Uterus (tissue), 4 donors: Measurements from ENCODE around the gene SMAD4. TPM values are rescaled to one million over a fixed set of nuclear protein-coding genes. Genes with fewer than 3 reads are reported as not detected.

Experiments
- DNase-seq, 2 donors: peaks; one replicate each; pipeline ENCODE4 v3.0.0-alpha.2; 2019 to 2020
- H3K27ac ChIP-seq, 2 donors: fragments of 200-600 bp; sonication (generic); 1 replicate in 1 of 2; 2 replicates in 1 of 2; pipeline ENCODE4 v1.5.1; 2016 to 2018
- H3K27me3 ChIP-seq, 2 donors: fragments of 200-600 bp; sonication (generic); one replicate each; pipeline ENCODE4 v1.5.1; 2018 to 2019; ENCODE audit warnings: control low read depth in 1 of 2
- H3K36me3 ChIP-seq, 2 donors: fragments of 200-600 bp; sonication (generic); one replicate each; pipeline ENCODE4 v1.5.1; 2019; ENCODE audit warnings: control low read depth in 1 of 2
- H3K4me1 ChIP-seq, 2 donors: fragments of 200-600 bp; sonication (generic); one replicate each; pipeline ENCODE4 v1.5.1; 2018 to 2019; ENCODE audit warnings: control low read depth in 1 of 2
- H3K4me3 ChIP-seq, 2 donors: fragments of 200-600 bp; sonication (generic); 1 replicate in 1 of 2; 2 replicates in 1 of 2; pipeline ENCODE4 v1.5.1; 2018 to 2019; ENCODE audit warnings: mild to moderate bottlenecking in 1 of 2
- H3K9me3 ChIP-seq, 2 donors: fragments of 200-600 bp; sonication (generic); one replicate each; pipeline ENCODE4 v1.5.1; 2019; ENCODE audit warnings: control low read depth in 1 of 2
- POLR2A ChIP-seq, 2 donors: fragments of 450-650 bp; IDR thresholded peaks; one replicate each; pipeline ENCODE4 v1.6.1; 2016; ENCODE audit warnings: antibody characterized with exemption in 2 of 2, mild to moderate bottlenecking in 1 of 2, moderate library complexity in 1 of 2
- intact Hi-C: fragments of 100-400 bp; cut with DNase I; formaldehyde crosslinking; loops from one replicate; pipeline ENCODE4 v1.15.1; 2023; ENCODE audit warnings: low total_unique reads
- total RNA-seq, 4 donors: library from RNA; depleted of rRNA in 3 of 4; stranded (reverse); fragments of >200 nt in 3 of 4; gene quantifications; one replicate each; pipeline versions ENCODE4 v1.1.0 to v1.2.4, GENCODE V29; 2014 to 2023
- TF ChIP-seq, protein P1 (sequence below), 4 experiments: fragments of 200-600 bp in 2 of 4; fragments of 450-650 bp in 2 of 4; sonication (generic) in 2 of 4; IDR thresholded peaks; one replicate each; pipeline ENCODE4 v1.5.1; 2016 to 2019; ENCODE audit warnings: antibody characterized with exemption in 4 of 4, mild to moderate bottlenecking in 2 of 4, moderate library complexity in 1 of 4
- donor health status: DM: yes; HTN: yes; CAD: no.

Gene SMAD4
- total RNA-seq, result 100 to 1,000 TPM; 104 to 198 (median 141) TPM

DNA sequence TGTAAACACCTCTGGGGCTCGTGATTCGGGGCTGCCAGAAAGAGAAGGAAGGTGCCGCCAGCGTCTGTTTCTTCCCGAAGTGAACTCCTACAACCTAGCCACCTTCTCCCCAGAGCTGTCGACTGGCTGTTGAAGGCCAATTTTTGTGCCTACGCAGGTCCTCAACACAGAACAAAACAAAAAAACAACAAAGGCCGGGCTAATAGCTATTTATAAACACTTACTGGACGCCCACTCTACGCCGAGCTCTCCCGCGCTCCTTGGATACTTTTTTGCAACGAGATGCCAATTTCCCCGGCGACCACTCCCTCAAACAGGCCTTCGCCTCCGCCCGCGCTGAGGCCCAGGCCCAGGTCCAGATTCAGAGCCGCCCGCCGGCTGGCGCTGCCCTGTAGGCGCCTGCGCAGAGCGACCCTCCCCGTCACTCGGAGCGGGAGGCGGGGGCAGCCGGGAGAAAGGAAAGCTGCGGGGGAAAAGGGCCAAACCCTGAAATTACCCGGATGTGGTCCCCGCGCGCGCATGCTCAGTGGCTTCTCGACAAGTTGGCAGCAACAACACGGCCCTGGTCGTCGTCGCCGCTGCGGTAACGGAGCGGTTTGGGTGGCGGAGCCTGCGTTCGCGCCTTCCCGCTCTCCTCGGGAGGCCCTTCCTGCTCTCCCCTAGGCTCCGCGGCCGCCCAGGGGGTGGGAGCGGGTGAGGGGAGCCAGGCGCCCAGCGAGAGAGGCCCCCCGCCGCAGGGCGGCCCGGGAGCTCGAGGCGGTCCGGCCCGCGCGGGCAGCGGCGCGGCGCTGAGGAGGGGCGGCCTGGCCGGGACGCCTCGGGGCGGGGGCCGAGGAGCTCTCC, at the start of gene SMAD4:
TSS of gene SMAD4 (plus strand) at position 520 of the 843 bp plus-strand sequence. CDS start 16,834 bp downstream, outside the sequence.
- no peaks in the 10 kb centered on the region for H3K9me3 ChIP-seq
- TF ChIP-seq POLR2A (IDR thresholded peaks at IDR 0.05), result peak; percentile 91 to 94
- TF ChIP-seq, protein P1, sequence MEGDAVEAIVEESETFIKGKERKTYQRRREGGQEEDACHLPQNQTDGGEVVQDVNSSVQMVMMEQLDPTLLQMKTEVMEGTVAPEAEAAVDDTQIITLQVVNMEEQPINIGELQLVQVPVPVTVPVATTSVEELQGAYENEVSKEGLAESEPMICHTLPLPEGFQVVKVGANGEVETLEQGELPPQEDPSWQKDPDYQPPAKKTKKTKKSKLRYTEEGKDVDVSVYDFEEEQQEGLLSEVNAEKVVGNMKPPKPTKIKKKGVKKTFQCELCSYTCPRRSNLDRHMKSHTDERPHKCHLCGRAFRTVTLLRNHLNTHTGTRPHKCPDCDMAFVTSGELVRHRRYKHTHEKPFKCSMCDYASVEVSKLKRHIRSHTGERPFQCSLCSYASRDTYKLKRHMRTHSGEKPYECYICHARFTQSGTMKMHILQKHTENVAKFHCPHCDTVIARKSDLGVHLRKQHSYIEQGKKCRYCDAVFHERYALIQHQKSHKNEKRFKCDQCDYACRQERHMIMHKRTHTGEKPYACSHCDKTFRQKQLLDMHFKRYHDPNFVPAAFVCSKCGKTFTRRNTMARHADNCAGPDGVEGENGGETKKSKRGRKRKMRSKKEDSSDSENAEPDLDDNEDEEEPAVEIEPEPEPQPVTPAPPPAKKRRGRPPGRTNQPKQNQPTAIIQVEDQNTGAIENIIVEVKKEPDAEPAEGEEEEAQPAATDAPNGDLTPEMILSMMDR (IDR thresholded peaks at IDR 0.05), result peak in 1 of 4 experiments; percentile 17
- H3K4me1 ChIP-seq, result peaks cover 6 to 10% of the 10 kb centered on the region in 2 donors
- H3K4me3 ChIP-seq, result peak within 1 kb of the TSS; percentile 69 to 90
- intact Hi-C loops, result loop anchor here (5.0 kb wide), 2 partner anchors 42 to 167 kb away; partner anchors contain the start of gene MEX3C
- peak; percentile 96 to 98 for DNase-seq
- peak within 1 kb of the TSS; percentile 99 to 100 for H3K27ac ChIP-seq
- H3K36me3 ChIP-seq, result no peaks in the 10 kb centered on the region
- no peaks in the 10 kb centered on the region for H3K27me3 ChIP-seq

DNA sequence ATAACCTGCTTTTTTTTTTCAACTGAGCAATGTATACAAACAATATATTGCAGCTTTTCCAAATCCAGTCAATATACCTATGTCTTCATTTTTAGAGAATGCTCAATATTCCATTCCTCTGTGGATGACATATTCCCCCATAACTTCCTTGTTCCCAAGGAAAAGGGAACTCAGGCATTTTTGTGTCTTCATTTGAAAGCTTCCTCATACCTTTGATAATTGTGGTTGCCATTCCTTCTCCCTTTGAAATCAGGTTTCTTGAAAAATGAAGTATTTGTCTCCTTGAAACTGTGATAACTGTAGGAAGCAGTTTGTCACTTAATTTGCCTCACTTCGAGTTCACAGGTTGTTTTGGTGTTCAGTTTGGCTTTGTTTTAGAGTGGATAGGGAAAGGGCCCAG, 48.6 kb upstream of the SMAD4 start:
- no peaks in the 10 kb centered on the region for H3K27me3 ChIP-seq
- DNase-seq, result no peak
- no peaks in the 10 kb centered on the region for H3K4me1 ChIP-seq
- intact Hi-C loops, result no loop called here
- no peak overlapping the region for H3K4me3 ChIP-seq
- TF ChIP-seq, protein P1 (IDR thresholded peaks at IDR 0.05), result no peak
- TF ChIP-seq POLR2A (IDR thresholded peaks at IDR 0.05), result no peak
- H3K36me3 ChIP-seq, result no peaks in the 10 kb centered on the region
- no peak overlapping the region for H3K27ac ChIP-seq
- no peaks in the 10 kb centered on the region for H3K9me3 ChIP-seq

DNA sequence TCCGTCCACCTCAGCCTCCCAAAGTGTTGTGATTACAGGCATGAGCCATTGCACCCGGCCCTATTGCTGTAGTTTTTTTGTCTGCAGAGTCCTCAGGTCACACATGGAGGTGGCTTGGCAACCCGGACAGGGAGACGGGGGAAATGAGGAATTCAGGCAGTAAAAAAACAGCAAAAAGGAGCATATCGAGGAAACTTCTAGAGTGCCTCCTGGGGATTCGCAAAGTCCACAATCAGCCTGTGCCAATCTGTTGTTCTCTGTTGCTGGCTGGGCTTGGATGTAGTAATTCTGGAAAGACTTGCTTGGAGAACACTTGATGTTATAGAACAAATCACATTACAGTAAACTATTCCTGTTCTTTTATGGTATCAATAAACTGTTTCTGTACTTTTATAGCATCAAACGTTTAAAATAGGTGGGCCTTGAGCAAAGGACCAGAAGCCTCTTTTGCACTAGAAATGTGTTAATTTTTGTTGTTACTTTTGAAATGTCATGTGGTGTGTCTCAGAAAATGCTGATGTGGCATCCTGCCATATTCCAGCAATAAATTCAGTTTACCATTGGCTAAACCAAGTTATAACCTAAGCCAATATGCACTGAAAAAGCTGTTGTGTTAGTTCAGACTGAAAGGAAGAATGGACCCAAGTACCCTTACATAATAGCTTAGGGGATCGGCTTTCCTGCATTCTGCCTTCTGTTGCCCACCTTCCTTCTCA, 47.8 kb upstream of the SMAD4 start:
- no peak for DNase-seq
- Histone ChIP-seq H3K4me3 (no peak overlapping the region), H3K9me3 (no peaks in the 10 kb centered on the region), H3K4me1 (no peaks in the 10 kb centered on the region), H3K36me3 (no peaks in the 10 kb centered on the region), H3K27me3 (no peaks in the 10 kb centered on the region), H3K27ac (no peak overlapping the region)
- no peak for TF ChIP-seq POLR2A (IDR thresholded peaks at IDR 0.05)
- TF ChIP-seq, protein P1 (IDR thresholded peaks at IDR 0.05), result no peak
- intact Hi-C loops, result no loop called here

DNA sequence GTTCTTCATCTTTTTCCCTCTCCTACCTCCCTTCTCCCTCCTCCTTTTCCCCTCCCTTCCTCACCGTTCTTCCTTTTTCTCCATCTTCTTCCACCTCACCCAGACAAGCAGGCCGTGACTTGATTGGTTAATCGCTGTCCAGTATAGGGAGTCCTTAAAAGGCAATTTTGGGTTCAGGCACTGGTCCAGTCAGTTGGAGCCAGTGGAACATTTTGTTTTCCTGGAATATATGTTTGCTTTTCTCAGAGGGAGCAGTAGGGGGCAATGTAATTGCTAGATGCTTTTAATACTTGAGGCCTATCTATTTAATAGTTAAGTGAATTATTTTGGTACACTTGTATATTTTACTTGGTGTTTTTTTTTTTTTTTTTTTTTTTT, 47.2 kb upstream of the SMAD4 start:
- intact Hi-C loops, result no loop called here

More for the DNA sequence above, 47.2 kb upstream of the SMAD4 start:
- Histone ChIP-seq H3K4me3 (no peak overlapping the region), H3K9me3 (no peaks in the 10 kb centered on the region), H3K4me1 (no peaks in the 10 kb centered on the region), H3K36me3 (no peaks in the 10 kb centered on the region), H3K27me3 (no peaks in the 10 kb centered on the region), H3K27ac (no peak overlapping the region)
- no peak for DNase-seq
- no peak for TF ChIP-seq POLR2A (IDR thresholded peaks at IDR 0.05)
- TF ChIP-seq, protein P1 (IDR thresholded peaks at IDR 0.05), result no peak
